HG03108 (cell line): Measurements from ENCODE around the gene PHPT1.
"Not testable (repeated sequence)": the region's sequence is repeated elsewhere in the genome, so short reads cannot be mapped to it uniquely, and the experiment has no call there.

Source experiments
- ATAC-seq: cut with Tn5 transposase; IDR thresholded peaks from one replicate; pipeline ENCODE4 v1.9.1; 2021; ENCODE audit warnings: moderate library complexity; ENCODE audit not compliant: unreplicated experiment

Gene PHPT1

DNA sequence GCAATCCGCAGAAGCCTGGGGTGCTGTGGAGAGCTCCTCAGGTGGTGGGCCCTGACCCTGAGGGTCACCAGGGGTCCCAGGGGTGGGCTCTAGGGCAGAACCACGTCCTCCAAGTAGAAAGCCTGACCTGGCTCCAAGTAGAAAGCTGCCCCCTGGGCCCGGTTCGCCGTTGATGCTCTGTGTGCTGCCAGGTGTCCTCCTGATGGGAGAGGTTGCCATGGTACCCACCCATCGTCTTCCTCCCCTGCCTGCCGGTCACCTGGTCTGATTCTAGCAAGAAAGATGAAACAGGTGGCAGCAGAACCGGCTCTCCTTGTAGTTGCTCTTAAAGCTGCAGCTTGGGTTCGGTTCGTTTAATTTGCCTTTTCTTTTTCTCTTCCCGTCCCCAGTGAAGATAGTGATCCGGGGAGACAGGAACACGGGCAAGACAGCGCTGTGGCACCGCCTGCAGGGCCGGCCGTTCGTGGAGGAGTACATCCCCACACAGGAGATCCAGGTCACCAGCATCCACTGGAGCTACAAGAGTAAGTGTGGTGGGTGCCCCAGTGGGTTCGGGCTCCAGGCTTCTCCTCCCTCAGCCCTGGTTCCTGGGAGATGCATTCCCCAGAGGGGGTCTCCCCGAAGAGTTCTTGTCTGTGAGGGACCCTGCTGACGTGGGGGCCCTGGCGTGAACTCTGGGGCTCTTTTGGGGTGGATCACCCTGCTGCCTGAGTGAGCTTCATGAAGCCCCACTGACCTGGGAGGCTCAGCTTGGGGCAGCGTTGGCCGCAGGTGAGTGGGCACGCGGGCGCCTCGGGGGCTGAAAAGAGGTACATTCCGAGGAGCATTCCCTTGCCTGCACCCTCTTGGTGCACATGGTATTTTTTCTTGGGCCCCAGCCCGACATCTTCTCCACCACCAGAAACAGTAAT, 25.8 kb upstream of the PHPT1 start:
- no peak for ATAC-seq

DNA sequence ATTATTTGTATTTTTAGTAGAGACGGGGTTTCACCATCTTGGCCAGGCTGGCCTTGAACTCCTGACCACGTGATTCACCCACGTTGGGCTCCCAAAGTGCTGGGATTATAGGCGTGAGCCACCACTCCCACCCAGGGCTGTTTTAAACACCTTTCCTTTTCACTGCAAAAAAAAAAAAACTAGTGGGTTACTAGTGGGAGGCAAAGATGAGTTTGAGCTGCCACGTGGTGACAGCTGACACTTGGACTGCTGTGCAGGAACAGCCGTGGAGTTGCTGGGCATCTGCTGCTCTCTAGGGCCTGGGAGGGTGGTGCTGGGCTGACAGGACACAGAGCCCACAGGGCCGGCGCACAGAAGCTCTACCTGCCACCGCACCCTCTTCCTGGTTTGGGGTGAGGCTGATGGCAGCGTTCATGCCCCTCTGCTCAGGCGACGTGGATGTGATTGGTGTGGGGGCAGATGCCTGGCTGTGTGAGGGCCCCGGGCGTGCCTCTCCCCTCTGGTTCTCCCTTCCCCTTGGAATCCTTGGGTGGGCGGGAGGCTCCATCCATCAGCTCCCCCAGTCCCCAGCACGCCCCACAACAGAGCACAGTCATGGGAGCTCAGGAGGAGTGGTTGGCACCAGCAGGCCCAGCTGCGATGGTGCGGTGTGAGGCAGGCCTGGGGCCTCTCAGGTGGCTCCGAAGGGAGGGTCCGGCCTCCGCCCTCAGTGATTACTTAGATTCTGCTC, 24.5 kb upstream of the PHPT1 start:
- no peak for ATAC-seq

DNA sequence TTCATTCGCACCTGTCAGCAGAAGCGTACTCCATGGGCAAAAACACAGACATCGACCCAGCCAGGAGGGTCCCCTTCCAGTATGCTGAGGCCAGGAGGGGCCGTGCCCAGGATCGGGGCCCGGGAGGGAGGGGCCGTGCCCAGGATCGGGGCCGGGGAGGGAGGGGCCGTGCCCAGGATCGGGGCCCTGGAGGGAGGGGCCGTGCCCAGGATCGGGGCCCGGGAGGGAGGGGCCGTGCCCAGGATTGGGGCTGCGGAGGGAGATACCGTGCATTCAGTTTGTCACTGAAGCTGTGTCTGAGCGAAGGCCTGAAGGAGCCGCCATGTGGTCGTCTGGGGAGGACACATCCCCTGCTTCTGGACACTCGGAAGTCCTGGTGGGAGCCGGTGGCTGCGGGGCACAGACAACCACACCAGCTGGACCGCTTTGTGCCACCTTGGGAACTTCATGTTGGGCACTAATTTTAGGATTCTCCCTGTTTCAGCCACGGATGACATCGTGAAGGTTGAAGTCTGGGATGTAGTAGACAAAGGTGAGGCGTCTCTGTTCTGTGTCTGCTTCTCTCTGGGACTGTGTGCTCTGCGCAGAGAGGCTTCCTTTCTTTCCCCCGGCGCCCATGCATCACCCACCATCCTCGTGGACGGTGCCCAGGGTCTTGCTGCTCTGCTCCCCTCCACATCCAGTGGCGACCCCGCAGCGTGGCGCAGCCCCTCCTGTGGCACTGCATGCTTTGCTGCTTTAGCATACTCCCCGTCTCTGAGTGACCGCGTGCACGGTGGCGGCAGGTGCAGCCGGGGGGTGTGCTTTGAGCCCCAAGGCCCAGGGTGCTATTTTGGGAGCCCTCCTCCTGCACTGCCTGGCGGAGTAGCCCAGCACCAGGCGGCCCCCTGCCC, 23.7 kb upstream of the PHPT1 start:
- ATAC-seq, result no peak

DNA sequence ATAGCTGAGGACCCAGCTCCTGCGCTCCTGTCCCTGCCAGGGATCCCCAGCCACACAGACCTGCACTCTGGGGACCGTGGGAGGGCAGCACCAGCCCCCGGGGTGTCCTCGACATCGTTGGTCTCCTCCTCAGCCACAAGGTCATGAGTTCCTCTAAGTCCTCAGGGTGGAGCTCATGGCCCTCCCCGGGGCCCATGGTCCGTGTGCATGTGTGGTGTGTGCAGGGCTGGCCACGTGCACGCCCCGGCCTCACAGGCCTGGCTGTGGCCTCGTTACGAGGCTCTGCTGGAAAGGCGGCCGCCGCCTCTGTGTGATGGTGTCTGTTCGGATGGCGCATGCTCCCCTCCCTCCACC, 23.0 kb upstream of the PHPT1 start:
- ATAC-seq, result no peak

DNA sequence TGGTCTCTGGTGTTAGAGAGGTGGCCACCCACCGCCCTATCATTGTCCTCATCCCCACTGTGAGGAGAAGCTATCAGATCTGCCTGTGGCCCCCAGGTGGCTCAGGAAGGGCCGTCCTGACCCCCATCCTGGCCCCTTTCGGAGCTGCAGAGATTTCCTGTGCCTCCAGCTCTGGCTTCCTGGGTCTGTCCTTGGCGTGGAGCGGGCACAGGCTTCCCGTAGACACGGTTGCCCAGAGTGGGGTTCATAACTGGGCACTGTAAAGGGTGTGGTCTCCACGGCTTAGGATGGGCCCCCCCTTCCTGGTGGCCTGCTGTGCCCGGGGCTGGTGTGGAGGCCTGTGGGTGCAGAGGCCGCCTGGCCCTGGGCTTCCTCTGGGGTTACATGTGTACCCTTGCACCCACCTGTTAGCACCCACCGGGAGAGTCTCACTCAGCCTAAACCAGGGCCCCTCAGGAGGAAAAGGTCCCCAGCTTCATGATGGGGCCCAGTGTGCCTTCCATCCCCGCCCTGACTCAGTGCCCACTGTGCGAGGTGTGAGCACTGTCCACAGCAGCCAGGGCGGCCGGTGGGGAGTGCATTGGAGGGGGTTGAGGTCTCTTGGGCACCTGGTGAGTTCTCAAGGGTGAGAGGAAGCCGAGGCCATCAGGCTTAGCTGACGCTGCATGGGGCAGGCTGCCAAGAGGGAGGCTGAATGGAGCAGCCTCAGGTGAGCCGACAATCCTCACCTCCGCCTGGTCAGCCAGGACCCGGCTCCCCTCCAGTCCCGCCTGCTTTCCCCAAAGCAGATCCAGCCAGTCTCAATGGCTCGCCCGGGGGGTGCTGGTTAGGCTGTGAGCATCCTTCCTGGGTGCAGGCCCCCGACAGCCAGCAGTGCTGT, 22.3 kb upstream of the PHPT1 start:
- no peak for ATAC-seq

DNA sequence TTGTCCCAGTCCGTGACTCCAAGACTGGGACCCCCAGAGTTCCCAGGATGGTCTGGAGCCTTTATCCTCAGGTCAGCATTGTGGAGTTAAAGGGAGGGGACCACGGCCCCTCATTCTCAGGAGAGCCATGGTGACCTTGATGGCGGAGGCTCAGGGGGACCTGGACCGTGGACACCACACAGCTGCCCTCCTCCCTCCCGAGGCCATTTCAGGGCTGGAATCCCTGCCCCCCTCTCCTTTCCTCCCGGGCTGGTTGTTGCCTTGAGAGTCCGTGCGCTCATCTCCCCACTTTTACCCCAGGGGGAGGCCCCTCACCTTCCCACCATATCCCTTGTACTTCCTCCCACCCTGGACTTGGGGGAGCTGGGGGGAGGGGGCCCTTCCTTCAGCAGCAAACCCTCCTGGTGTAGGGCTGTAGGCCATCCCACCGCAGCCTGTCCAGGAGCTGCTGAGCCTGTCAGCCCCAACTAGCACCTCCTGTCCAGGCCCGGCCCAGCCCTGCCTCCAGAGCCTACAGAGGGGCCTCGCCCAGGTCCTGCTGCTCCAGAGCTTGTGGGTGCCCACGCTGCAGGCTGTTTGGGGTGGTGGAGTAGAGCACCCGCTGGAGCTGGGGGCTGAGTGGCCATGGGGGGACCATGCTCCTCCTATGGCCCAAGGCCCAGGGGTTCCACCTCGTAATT, 21.3 kb upstream of the PHPT1 start:
- ATAC-seq, result no peak

DNA sequence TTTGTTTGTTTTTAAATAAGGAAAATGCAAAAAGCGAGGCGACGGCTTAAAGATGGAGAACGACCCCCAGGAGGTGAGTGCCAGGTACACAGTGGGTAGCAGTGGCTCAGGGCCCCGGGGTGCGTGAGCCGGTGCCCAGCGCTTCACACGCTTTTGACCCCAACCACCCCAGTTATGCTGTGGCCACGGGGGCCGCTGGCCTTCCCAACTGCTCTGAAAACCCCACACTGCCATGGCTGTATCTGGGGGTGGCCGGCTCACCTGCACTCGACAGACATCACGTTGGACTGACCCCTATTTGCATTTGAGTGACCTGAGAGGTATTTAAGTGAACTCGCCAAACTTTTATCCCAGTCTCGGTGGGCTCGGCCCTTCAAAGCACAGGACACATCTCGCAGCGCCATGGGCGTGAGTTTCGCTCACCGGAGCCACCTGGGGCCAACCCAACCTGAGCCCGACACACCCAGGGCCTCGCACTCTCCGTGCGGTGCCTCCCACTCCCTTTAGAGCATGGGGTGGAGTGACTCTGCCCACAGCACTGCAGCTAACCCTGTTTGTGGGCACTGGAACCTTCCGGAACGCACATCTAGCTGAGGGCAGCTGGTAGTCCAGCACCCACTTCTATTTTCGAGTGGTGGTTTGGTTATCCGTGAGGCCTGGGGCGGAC, 20.6 kb upstream of the PHPT1 start:
- ATAC-seq, result no peak

DNA sequence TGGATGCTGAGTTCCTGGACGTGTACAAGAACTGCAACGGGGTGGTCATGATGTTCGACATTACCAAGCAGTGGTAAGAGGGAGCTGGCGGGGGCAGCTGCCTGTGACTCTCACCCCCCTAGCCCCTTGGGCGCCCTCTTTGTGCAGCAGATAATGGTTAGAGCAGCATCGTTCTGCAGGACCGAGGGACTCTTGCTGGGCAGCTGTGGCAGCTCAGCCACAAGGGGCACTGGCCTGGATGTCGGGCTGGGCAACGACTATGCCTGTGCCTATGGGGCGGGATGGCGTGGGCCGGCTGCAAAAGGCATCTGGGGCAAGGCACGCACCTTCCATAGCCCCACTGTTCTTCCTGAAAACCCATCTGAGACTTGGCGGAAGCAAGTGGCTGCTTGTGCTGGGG, 19.8 kb upstream of the PHPT1 start:
- no peak for ATAC-seq

DNA sequence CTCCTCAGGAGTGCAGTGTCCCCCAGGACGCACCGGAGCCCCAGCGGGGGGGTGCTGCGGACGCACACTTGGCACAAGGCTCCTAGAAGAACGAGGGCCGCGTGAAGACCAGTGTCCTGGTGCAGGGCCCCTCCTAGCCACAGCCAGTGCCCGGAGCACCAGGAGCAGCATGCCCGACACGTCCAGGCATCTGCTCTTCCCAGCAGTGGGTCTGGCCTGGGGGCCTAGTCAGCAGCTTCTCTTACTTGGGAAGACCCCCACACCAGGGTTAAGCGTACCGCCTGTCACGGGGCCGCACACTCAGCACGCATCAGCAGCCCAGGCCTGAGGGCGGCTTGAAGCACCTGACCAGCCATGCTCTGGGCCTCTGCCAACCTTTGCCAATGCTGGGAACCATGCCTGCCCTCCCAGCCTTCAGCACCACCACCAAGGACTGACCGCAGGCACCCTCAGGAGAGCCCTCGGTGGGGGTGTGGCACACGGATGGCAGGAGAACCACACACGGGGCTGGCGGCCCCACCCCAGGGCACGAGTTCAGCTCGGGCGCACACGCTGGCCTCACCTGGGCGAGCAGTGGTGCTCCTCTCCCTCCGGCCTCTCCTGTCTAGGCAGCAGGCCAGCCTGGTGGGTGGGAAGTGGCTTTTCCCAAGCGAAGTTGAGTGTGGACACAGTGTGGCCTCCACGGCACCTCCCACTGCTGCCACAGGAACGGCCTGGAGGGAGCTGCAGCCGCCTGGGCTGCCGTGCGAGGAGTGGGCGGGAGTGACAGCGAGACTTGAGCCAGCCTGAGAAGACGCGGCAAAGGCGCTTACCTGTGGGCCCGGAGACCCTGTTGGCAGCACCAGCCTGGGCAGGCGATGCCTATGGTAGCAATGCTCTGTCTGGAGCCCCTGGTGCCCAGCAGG, 19.0 kb upstream of the PHPT1 start:
- no peak for ATAC-seq

DNA sequence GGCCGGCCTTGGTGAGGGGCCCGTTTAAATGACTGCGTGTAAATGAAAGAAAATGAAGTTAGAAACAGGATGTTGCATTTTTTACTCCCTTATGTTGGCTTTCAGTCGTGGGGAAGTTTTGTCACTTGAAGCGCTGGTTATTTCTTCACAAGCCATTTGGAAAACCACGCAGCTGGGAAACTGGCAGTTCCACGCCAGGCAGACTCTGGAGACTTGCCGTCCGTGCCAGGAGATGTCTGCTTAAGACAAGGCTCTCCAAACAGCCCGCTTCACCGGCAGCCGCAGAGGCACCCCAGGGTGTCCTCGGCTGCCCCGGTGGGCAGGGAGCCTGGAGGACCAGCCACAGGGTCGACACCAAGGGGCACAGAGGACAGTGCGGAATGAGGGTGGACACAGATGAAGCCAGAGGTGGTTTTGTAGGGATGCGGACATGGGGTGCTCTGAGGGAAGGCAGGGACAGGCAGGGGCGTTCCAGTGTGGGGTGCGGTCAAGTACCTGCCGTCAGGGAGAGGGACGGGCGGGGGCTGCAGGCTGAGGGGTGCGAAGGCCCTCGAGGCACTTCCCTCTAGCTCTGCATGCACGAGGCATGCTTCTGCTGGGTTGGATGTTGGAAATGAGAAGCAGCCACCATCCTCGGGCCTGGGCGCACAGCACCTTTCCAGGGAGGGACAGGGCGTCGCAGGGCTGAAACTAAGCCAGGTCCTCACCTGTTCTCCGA, 18.0 kb upstream of the PHPT1 start:
- ATAC-seq, result no peak

DNA sequence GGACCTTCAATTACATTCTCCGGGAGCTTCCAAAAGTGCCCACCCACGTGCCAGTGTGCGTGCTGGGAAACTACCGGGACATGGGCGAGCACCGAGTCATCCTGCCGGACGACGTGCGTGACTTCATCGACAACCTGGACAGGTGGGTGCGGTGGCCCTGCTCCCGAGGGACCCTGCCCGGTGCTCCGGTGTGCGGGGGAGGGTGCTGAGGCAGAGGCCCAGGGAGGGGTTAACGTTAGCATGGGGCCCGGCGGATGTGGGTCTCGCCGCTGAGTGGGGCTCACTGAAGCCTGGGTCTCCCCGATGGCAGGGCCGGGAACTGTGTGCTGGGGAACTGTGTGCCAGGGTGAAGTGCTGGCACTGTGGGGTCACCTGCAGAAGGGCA, 17.5 kb upstream of the PHPT1 start:
- ATAC-seq, result no peak

DNA sequence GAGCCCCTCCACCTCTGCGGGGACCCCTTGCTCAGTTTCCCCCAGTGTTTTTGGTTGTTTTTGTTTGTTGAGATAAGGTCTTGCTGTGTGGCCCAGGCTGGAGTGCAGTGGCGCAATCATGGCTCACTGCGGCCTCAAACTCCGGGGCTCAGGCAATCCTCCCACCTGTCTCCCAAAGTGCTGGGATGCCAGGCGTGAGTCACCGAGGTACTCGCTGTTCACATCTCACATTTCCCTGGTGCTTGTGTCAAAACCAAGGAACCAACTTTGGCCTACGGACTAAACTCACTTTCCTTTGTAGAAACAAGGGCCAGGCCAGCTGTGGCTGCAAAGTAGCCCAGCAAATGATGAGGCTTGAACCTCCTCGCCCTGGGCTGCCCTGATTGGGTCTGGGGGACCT, 16.6 kb upstream of the PHPT1 start:
- no peak for ATAC-seq

DNA sequence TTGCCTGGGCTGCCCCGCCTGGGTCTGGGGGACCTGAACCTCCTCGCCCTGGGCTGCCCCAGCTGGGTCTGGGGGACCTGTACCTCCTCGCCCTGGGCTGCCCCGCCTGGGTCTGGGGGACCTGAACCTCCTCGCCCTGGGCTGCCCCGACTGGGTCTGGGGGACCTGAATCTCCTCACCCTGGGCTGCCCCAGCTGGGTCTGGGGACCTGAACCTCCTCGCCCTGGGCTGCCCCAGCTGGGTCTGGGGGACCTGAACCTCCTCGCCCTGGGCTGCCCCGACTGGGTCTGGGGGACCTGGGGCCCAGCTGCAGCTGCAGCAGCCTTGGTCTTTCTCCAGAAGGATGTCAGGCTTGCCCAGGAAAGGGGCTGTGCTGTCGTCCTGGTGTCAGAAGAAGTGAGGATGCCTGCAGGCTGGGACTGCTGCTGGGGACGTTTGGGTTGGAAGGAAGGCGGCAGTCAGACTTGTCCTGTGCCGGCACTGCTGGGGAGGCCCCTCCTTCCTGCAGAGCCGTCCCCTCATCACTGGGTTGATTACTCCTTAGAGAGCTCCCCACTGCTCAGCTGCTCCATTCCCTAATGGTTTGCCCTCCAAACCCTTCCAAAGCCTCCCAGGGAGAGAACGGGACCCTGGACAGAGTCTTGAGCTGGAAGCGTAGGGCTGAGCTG, 15.7 kb upstream of the PHPT1 start:
- not testable (repeated sequence) for ATAC-seq

DNA sequence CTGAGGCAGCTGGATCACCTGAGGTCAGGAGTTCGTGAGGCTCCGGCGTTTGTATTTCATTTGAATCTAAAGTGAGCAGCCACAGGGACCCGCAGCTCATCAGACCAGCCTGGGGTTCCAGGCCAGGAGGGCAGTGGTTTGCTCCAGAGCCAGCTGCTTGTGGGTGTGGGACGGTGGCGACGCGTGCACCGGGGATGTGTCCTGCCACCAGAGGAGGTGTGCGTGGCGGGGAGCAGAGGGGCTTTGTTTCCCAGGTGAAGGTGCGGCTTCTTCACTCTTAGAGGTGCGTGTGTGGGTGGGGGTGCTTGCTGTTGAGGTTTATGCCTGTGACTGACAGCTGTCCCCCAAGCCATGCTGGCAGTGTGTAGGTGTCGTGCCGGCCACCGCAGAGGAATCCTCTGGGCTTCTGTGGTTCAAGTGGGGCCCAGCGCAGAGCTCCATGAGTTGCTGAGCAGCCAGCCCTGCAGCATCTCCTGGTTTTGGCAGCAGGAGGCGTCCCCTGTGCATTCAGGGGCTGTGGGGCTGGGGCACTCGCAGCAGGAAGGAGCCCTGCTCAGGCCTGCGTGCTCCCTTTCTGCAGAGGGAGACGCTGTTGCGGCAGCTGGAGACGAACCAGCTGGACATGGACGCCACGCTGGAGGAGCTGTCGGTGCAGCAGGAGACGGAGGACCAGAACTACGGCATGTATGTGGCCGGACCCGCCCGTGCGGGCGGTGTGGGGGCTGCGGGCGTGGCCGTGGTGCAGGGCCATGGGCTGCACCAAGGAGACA, 13.9 kb upstream of the PHPT1 start:
- ATAC-seq, result no peak

DNA sequence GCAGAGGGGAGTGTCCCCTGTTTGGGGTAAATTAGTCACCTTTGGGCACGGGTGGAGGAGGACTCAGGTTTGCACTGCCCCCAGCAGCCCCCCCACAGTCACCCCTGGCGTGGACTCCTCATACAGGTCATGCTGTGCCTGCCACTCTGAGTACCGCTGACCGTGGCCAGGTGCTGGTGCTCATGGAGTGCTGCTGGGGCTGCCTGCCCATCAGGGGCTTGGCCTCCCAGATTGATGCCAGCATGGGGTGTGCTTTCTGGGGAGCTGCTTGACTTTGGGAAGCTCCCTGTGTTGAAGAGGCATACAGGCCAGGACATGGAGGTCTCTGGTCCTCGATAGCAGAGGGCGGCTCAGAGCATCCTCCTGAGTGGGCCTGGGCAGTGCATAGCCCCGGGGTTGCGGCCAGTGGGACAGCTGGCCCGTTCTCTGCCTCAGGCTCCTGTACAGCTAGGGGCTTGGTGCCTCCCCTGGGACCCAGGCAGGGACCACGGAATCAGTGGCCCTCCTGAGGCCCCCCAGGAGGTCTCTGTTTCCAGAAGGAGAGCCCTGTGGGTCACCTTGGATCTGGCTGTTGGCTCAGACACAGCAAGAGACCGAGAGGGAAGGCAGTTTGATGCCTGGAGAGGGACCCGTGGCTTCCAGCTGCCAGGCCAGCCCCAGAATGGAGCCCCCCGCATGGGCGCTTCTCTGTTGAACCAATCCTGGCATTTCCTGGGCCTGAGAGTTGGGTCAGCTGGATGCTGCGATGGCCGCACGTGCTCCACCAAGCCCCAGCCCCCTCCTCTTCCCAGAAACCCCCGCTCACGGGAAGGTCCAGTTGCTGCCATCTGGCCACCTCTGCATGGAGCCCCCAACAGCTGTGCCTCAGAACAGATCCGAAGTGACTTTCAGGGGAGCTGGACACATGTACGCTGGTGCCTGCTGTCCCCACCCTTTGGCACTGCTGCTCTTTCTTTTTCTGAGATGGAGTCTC, 13.0 kb upstream of the PHPT1 start:
- no peak for ATAC-seq
